Glutamatergic neuron (in vitro differentiated cells): Measurements from ENCODE around the gene ADAMTS7. TPM values are rescaled to one million over a fixed set of nuclear protein-coding genes. Genes with fewer than 3 reads are reported as not detected.

Source experiments
- DNase-seq: peaks from one replicate; pipeline ENCODE4 v3.0.0; 2022
- H3K27ac Mint-ChIP-seq: one replicate; pipeline ENCODE4 v1.8.0; 2020; ENCODE audit warnings: mild to moderate bottlenecking, mixed read lengths, inconsistent platforms; ENCODE audit not compliant: unreplicated experiment
- H3K27me3 Mint-ChIP-seq: one replicate; pipeline ENCODE4 v1.8.0; 2020; ENCODE audit warnings: mild to moderate bottlenecking, moderate library complexity, mixed read lengths, inconsistent platforms; ENCODE audit not compliant: unreplicated experiment
- H3K36me3 Mint-ChIP-seq: one replicate; pipeline ENCODE4 v1.8.0; 2020; ENCODE audit warnings: mild to moderate bottlenecking, mixed read lengths, inconsistent platforms; ENCODE audit not compliant: unreplicated experiment
- H3K4me1 Mint-ChIP-seq: one replicate; pipeline ENCODE4 v1.8.0; 2020; ENCODE audit warnings: mild to moderate bottlenecking, low read depth, mixed read lengths, inconsistent platforms; ENCODE audit not compliant: unreplicated experiment
- H3K4me3 Mint-ChIP-seq: one replicate; pipeline ENCODE4 v1.8.0; 2020; ENCODE audit warnings: mild to moderate bottlenecking, mixed read lengths, inconsistent platforms; ENCODE audit not compliant: unreplicated experiment
- H3K9me3 Mint-ChIP-seq: one replicate; pipeline ENCODE4 v1.8.0; 2020; ENCODE audit warnings: mild to moderate bottlenecking, moderate library complexity, mixed read lengths, inconsistent platforms; ENCODE audit not compliant: unreplicated experiment
- CTCF ChIP-seq: fragments of 200-600 bp; sonication (generic); IDR thresholded peaks from one replicate; pipeline ENCODE4 v1.5.0; 2021; ENCODE audit not compliant: partially characterized antibody, unreplicated experiment
- total RNA-seq: library from RNA; stranded (reverse); fragmentation: NEBNext Ultra II Directional; extraction: Animal tissue kit (Norgen Biotek cat#: 25700); gene quantifications from one replicate; pipeline ENCODE4 v1.2.1, GENCODE V29; 2021; ENCODE audit not compliant: unreplicated experiment

Gene ADAMTS7
- total RNA-seq, 1 donor from 2014 or later: 181 TPM

DNA sequence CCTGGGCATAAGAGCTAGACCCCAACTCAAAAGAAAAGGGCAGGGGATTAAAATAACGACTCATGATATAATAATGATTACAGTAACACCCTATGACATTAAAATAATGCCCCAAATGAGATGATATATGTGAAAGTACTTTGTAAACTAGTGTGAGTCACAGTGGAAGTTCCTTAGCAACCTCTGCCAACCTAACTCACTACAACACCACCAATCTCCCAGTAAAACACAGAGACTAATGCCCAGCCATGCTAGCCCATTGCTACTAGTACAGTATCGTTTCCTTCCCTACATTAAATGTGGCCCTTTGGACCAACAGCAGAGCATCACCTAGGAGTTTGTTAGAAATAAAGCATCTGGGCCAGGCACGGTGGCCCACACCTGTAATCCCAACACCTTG, 11.2 kb upstream of the ADAMTS7 start:
- no peak for DNase-seq
- Mint-ChIP-seq H3K4me3 (no peak overlapping the region), H3K27ac (no peak overlapping the region), H3K4me1 (peaks cover 3% of the 10 kb centered on the region), H3K9me3 (peaks cover 3% of the 10 kb centered on the region), H3K36me3 (no peaks in the 10 kb centered on the region), H3K27me3 (no peaks in the 10 kb centered on the region)
- no peak for TF ChIP-seq CTCF

GRCh38 chr15:78811825-78812183, 540 bp upstream of the ADAMTS7 start:
- peaks cover 20% of the 10 kb centered on the region for H3K4me1 Mint-ChIP-seq
- TF ChIP-seq CTCF: no peak
- DNase-seq: no peak
- H3K4me3 Mint-ChIP-seq: no peak overlapping the region
- peaks cover 21% of the 10 kb centered on the region for H3K27me3 Mint-ChIP-seq
- H3K27ac Mint-ChIP-seq: no peak overlapping the region
- H3K36me3 Mint-ChIP-seq: no peaks in the 10 kb centered on the region
- peaks cover 9% of the 10 kb centered on the region for H3K9me3 Mint-ChIP-seq

DNA sequence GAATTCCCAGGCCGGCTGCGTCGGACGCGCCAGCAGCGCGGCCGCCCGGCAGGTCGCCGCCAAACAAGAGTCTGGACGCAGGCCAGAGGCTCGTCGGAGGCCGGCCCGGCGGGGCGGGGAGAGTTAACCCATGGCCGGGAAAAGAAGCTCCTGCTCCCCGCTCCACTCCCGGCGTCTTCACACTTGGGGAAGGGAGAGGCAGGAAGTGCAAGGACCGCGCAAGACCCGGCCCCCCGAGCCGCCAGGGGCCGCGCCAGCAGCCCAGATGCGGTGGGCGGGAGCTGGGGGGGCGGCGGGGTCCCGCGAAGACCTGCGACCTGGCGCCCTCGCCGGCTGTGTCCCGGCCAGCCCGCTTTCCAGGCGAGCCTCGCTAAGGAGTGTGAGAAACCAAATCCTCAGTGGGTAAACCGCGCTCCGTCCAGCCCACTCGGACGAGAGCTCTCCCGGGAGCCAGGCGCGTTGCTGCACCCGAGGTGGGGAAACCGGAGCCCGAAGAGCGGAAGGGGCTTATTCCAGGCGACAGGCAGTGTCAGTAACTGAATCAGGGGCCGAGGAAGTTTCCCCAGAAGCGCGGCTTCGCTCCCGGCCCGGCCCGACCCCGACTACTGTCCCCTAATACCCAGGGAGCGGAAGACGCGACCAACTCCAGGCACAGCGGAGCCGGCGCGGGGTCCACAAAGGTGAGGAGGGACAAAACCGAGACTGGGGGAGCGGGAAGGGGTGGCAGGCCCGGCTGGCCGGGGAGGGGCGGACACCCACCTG, 721 bp downstream of the ADAMTS7 start:
- no peak for TF ChIP-seq CTCF
- H3K9me3 Mint-ChIP-seq: peaks cover 11% of the 10 kb centered on the region
- H3K4me3 Mint-ChIP-seq: peak overlapping the region; percentile 91
- peaks cover 21% of the 10 kb centered on the region for H3K27me3 Mint-ChIP-seq
- H3K36me3 Mint-ChIP-seq: no peaks in the 10 kb centered on the region
- H3K27ac Mint-ChIP-seq: no peak overlapping the region
- peaks cover 21% of the 10 kb centered on the region for H3K4me1 Mint-ChIP-seq
- peak; percentile 64 for DNase-seq

DNA sequence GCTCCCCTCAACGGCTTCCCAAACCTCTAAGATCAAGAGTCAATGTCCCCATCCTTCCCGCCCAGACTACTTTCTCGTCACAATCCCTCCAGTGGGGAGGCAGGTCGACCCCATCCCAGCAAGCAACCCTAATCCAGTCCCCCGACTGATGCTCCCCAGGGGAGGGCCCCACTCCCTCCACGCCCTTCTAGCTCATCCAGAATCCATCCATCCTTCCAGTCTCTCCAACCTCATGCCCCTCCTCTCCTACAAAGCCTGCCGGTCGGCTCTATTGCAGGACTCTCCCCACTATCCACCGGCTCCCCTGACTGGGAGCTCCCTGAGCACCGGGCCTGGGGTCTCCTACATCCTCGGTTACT, 1.3 kb downstream of the ADAMTS7 start:
- no peak for TF ChIP-seq CTCF
- Mint-ChIP-seq H3K36me3 (no peaks in the 10 kb centered on the region), H3K27me3 (peaks cover 21% of the 10 kb centered on the region), H3K9me3 (peaks cover 11% of the 10 kb centered on the region), H3K27ac (peak overlapping the region; percentile 33), H3K4me1 (peaks cover 23% of the 10 kb centered on the region), H3K4me3 (peak overlapping the region; percentile 89)
- DNase-seq: peak; percentile 29

DNA sequence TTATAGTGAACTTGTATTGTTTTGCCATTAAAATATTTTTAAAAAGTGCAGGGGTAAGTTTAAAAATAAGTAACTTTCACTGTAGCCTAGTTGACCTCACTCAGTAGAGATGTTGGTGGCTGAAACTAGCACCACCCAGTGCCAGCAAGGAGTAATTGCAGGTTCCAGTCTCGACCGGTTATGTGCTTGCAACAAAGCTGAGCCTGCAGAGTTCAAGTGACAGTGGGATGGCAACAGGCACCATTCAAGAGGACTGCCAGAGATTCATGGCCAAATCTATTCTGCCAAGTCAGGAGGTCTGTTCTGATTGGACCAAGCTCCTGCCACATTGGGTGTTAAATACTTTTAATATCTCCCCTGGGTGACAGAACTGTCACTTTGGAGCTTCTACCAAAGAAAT, 2.7 kb downstream of the ADAMTS7 start:
- Mint-ChIP-seq H3K27me3 (peaks cover 17% of the 10 kb centered on the region), H3K4me3 (peak overlapping the region; percentile 89), H3K27ac (no peak overlapping the region), H3K9me3 (peaks cover 9% of the 10 kb centered on the region), H3K4me1 (peaks cover 17% of the 10 kb centered on the region), H3K36me3 (no peaks in the 10 kb centered on the region)
- peak; percentile 68 for TF ChIP-seq CTCF
- DNase-seq: peak; percentile 42
